ENCODE results near the gene ZNF451.

Gene ZNF451

DNA sequence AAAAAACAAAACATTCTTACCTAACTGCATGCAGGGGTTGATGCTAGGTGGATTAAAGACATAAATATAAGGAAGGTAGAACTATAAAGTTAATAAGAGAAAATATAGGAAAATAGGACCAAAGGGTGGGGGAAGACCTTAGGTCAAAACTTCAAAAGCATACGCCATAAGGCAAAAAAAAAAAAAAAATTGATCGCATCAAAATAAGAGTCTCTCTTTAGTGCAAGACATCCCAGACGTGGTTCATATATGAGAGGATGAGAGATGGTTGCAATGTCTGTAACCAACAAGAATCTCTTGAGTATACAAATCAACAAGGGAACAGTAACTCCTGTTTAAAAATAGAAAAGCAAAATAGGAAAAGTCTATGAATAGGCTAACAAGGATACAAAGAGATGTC, 90.6 kb downstream of the ZNF451 start:
- Histone ChIP-seq H3K27me3 (ENCODE audit: insufficient read depth, low read length, poor library complexity, severe bottlenecking) (no peaks in the 10 kb centered on the region), H3K9me2 (replicated peaks; ENCODE audit: low read depth, low read length) (no peaks in the 10 kb centered on the region), H4K20me1 (ENCODE audit: insufficient read depth, low read length, poor library complexity, severe bottlenecking) (peaks cover 60% of the 10 kb centered on the region), H3K36me3 (ENCODE audit: insufficient read depth, low read length) (peaks cover 41% of the 10 kb centered on the region), H3K4me2 (ENCODE audit: low read depth, low read length, poor library complexity, severe bottlenecking) (peak overlapping the region; percentile 94), H3K9me3 (ENCODE audit: insufficient read depth, low read depth, low read length) (no peaks in the 10 kb centered on the region), H3K9ac (ENCODE audit: low read depth, low read length, poor library complexity, severe bottlenecking) (no peak overlapping the region), H2AFZ (ENCODE audit: low read length) (no peak overlapping the region), H3F3A (ENCODE audit: low read depth) (peaks cover 2% of the 10 kb centered on the region; the same call in 1 of the 2 replicates), H3K4me1 (ENCODE audit: insufficient read depth, low read length, poor library complexity, severe bottlenecking) (peaks cover 46% of the 10 kb centered on the region), H3K4me3 (ENCODE audit: low read length, poor library complexity, severe bottlenecking) (no peak overlapping the region), H3K79me2 (ENCODE audit: insufficient read depth, low read length) (peaks cover 67% of the 10 kb centered on the region)
- TF ChIP-seq CTCF (conservative IDR thresholded peaks at IDR 0.05; ENCODE audit: low read length) (no peak), EZH2phosphoT487 (IDR thresholded peaks at IDR 0.05; ENCODE audit: borderline replicate concordance) (no peak)

DNA sequence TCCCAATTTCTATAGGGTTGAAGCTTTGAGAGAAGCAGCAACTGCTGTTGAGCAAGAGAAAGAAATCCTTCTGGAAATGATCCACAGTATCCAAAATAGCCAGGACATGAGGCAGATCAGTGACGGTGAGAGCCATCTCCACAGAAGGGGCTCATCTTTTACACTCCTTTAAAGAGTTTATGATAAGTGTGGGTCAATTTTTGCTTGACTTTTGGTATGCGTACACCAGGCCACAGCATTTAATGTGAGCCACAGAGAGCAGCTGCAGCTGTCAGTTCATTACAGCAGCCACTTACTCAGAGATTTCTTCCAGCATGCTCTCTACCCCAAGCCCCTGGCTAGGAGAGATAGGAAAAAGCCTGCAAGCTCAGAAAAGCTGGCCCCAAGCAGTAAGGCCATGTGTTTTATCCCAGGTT, 92.0 kb downstream of the ZNF451 start:
- no peak for TF ChIP-seq CTCF (conservative IDR thresholded peaks at IDR 0.05; ENCODE audit: low read length)
- TF ChIP-seq EZH2phosphoT487 (IDR thresholded peaks at IDR 0.05; ENCODE audit: borderline replicate concordance) = no peak
- Histone ChIP-seq H3K9me3 (ENCODE audit: insufficient read depth, low read depth, low read length) (no peaks in the 10 kb centered on the region), H3K36me3 (ENCODE audit: insufficient read depth, low read length) (peaks cover 45% of the 10 kb centered on the region), H3K27me3 (ENCODE audit: insufficient read depth, low read length, poor library complexity, severe bottlenecking) (no peaks in the 10 kb centered on the region), H3K4me1 (ENCODE audit: insufficient read depth, low read length, poor library complexity, severe bottlenecking) (peaks cover 32% of the 10 kb centered on the region), H2AFZ (ENCODE audit: low read length) (no peak overlapping the region), H4K20me1 (ENCODE audit: insufficient read depth, low read length, poor library complexity, severe bottlenecking) (peaks cover 46% of the 10 kb centered on the region), H3K4me2 (ENCODE audit: low read depth, low read length, poor library complexity, severe bottlenecking) (no peak overlapping the region), H3K4me3 (ENCODE audit: low read length, poor library complexity, severe bottlenecking) (no peak overlapping the region), H3F3A (ENCODE audit: low read depth) (peaks cover 2% of the 10 kb centered on the region; the same call in 1 of the 2 replicates), H3K79me2 (ENCODE audit: insufficient read depth, low read length) (peaks cover 55% of the 10 kb centered on the region), H3K9me2 (replicated peaks; ENCODE audit: low read depth, low read length) (no peaks in the 10 kb centered on the region), H3K9ac (ENCODE audit: low read depth, low read length, poor library complexity, severe bottlenecking) (no peak overlapping the region)

DNA sequence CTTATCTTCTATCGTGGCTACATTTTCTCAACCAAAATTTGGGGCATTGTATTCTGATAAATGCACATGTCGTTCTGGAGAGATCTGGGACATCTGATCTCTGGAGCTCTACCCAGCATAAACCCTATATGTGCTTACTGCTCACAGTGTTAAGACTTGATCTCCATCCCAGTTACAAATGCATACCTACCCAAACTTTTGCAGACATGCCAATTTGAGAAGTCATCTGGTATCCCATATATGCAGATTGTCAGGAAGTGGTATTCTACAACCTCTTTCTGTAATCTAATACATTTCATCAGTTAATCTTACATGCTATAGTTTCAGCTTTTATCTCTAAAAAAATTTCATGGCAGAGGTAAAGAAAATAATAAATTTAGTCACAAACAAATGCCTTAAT, 93.3 kb downstream of the ZNF451 start:
- H3K4me3 ChIP-seq (ENCODE audit: low read length, poor library complexity, severe bottlenecking) = no peak overlapping the region
- no peaks in the 10 kb centered on the region for H3K9me3 ChIP-seq (ENCODE audit: insufficient read depth, low read depth, low read length)
- no peak overlapping the region for H3K9ac ChIP-seq (ENCODE audit: low read depth, low read length, poor library complexity, severe bottlenecking)
- no peaks in the 10 kb centered on the region for H3K9me2 ChIP-seq (replicated peaks; ENCODE audit: low read depth, low read length)
- peaks cover 2% of the 10 kb centered on the region; the same call in 1 of the 2 replicates for H3F3A ChIP-seq (ENCODE audit: low read depth)
- H2AFZ ChIP-seq (ENCODE audit: low read length) = no peak overlapping the region
- peaks cover 21% of the 10 kb centered on the region for H3K4me1 ChIP-seq (ENCODE audit: insufficient read depth, low read length, poor library complexity, severe bottlenecking)
- peaks cover 42% of the 10 kb centered on the region for H3K79me2 ChIP-seq (ENCODE audit: insufficient read depth, low read length)
- H4K20me1 ChIP-seq (ENCODE audit: insufficient read depth, low read length, poor library complexity, severe bottlenecking) = peaks cover 33% of the 10 kb centered on the region
- TF ChIP-seq CTCF (conservative IDR thresholded peaks at IDR 0.05; ENCODE audit: low read length) (no peak), EZH2phosphoT487 (IDR thresholded peaks at IDR 0.05; ENCODE audit: borderline replicate concordance) (no peak)
- peaks cover 49% of the 10 kb centered on the region for H3K36me3 ChIP-seq (ENCODE audit: insufficient read depth, low read length)
- no peaks in the 10 kb centered on the region for H3K27me3 ChIP-seq (ENCODE audit: insufficient read depth, low read length, poor library complexity, severe bottlenecking)
- H3K4me2 ChIP-seq (ENCODE audit: low read depth, low read length, poor library complexity, severe bottlenecking) = no peak overlapping the region
